CD8-positive, alpha-beta memory T cell (primary cell): ENCODE data around the gene RPA1. TPM values are rescaled to one million over a fixed set of nuclear protein-coding genes. Genes with fewer than 3 reads are reported as not detected.

Source experiments
- CTCF ChIA-PET: fragments of 350-600 bp; sonication (Branson Sonifier 250); formaldehyde crosslinking; loops from one replicate; lab custom pipeline; 2021; ENCODE audit warnings: antibody characterized with exemption; lab: Charles Lee
- POLR2A ChIA-PET: fragments of 350-600 bp; sonication (Branson Sonifier 250); formaldehyde crosslinking; loops from one replicate; lab custom pipeline; 2021; ENCODE audit warnings: antibody characterized with exemption; lab: Charles Lee
- DNase-seq, 5 donors: peaks; one replicate each; pipeline versions ENCODE4 v3.0.0 to v3.0.0-alpha.2; 2020 to 2022; ENCODE audit warnings: mixed read lengths in 1 of 5
- H3K27ac ChIP-seq: one replicate; pipeline ENCODE4 v1.7.0; 2013; ENCODE audit warnings: low read depth, mild to moderate bottlenecking, low read length, moderate library complexity
- H3K27me3 ChIP-seq: 2 replicates; pipeline ENCODE4 v1.7.0; 2013; ENCODE audit warnings: low read length, mild to moderate bottlenecking; ENCODE audit not compliant: insufficient read depth, poor library complexity, severe bottlenecking
- H3K36me3 ChIP-seq: 2 replicates; pipeline ENCODE4 v1.7.0; 2013; ENCODE audit warnings: mild to moderate bottlenecking, low read length, moderate library complexity; ENCODE audit not compliant: insufficient read depth
- H3K4me1 ChIP-seq: 2 replicates; pipeline ENCODE4 v1.7.0; 2013; ENCODE audit warnings: mild to moderate bottlenecking, low read length, moderate library complexity; ENCODE audit not compliant: insufficient read depth
- H3K4me3 ChIP-seq: 2 replicates; pipeline ENCODE4 v1.7.0; 2013; ENCODE audit warnings: mild to moderate bottlenecking, low read length
- H3K9me3 ChIP-seq: 2 replicates; pipeline ENCODE4 v1.7.0; 2013; ENCODE audit warnings: mild to moderate bottlenecking, low read length
- H3K27ac Mint-ChIP-seq, 8 donors: one replicate each; pipeline ENCODE4 v1.8.0; 2020 to 2021; ENCODE audit warnings: mixed read lengths in 8 of 8, mild to moderate bottlenecking in 6 of 8, inconsistent platforms in 3 of 8, moderate library complexity in 3 of 8
- H3K27me3 Mint-ChIP-seq, 2 donors: one replicate each; pipeline ENCODE4 v1.8.0; 2020 to 2021; ENCODE audit warnings: mixed read lengths in 2 of 2, mild to moderate bottlenecking in 1 of 2, moderate library complexity in 1 of 2
- H3K36me3 Mint-ChIP-seq, 3 donors: one replicate each; pipeline ENCODE4 v1.8.0; 2020 to 2021; ENCODE audit warnings: mixed read lengths in 3 of 3, inconsistent platforms in 1 of 3, mild to moderate bottlenecking in 1 of 3
- H3K4me1 Mint-ChIP-seq, 3 donors: one replicate each; pipeline ENCODE4 v1.8.0; 2020 to 2021; ENCODE audit warnings: mixed read lengths in 3 of 3, inconsistent platforms in 1 of 3, mild to moderate bottlenecking in 1 of 3
- H3K4me3 Mint-ChIP-seq, 7 donors: one replicate each; pipeline ENCODE4 v1.8.0; 2020 to 2021; ENCODE audit warnings: mixed read lengths in 7 of 7, mild to moderate bottlenecking in 6 of 7, moderate library complexity in 4 of 7, inconsistent platforms in 2 of 7
- H3K9me3 Mint-ChIP-seq, 5 donors: one replicate each; pipeline ENCODE4 v1.8.0; 2020 to 2022; ENCODE audit warnings: mixed read lengths in 5 of 5, mild to moderate bottlenecking in 3 of 5, moderate library complexity in 2 of 5, inconsistent platforms in 1 of 5
- polyA plus RNA-seq: library from polyadenylated mRNA; unstranded; fragments of 300-500 nt; fragmentation: Illumina TruSeq; gene quantifications from one replicate; pipeline ENCODE4 v1.2.3, GENCODE V29; 2021
- total RNA-seq, 2 experiments: library from RNA; stranded (reverse); gene quantifications; one replicate each; pipeline ENCODE4 v1.2.3, GENCODE V29; 2021

RPA1 gene
- total and polyA plus RNA-seq, 3 experiments from 2014 or later, result 92.3 to 192 (median 168) TPM

- Mint-ChIP-seq H3K9me3 (no peaks in the 10 kb centered on the region), H3K4me3 (no peak overlapping the region), H3K27me3 (peaks cover 28 to 47% of the 10 kb centered on the region in 2 donors), H3K27ac (no peak overlapping the region), H3K36me3 (no peaks in the 10 kb centered on the region), H3K4me1 (peaks cover 2 to 6% (median 5%) of the 10 kb centered on the region in 3 donors)
- ChIA-PET CTCF (interaction anchor here (1.0 kb wide), 1 partner anchor 22 kb away, joined by 3 read pairs; no protein-coding TSS in a partner anchor), POLR2A (no interaction called here)
- DNase-seq, result no peak
- Histone ChIP-seq H3K27ac (no peak overlapping the region), H3K27me3 (peaks cover 15% of the 10 kb centered on the region), H3K4me1 (peaks cover 3% of the 10 kb centered on the region), H3K9me3 (no peaks in the 10 kb centered on the region), H3K36me3 (no peaks in the 10 kb centered on the region), H3K4me3 (no peak overlapping the region)
These were observed 83.9 kb downstream of the RPA1 start for GRCh38 chr17:1913702-1914101.

GRCh38 chr17:1914661-1915083 lies 84.9 kb downstream of the RPA1 start:
- Mint-ChIP-seq H3K27me3 (peaks cover 18 to 37% of the 10 kb centered on the region in 2 donors), H3K9me3 (no peaks in the 10 kb centered on the region), H3K27ac (no peak overlapping the region), H3K36me3 (no peaks in the 10 kb centered on the region), H3K4me1 (no peaks in the 10 kb centered on the region), H3K4me3 (no peak overlapping the region)
- CTCF ChIA-PET, result interaction anchor here (1.0 kb wide), 1 partner anchor 23 kb away, joined by 3 read pairs; no protein-coding TSS in a partner anchor
- H3K27me3 ChIP-seq, result peaks cover 12% of the 10 kb centered on the region
- no peak overlapping the region for H3K4me3 ChIP-seq
- no peaks in the 10 kb centered on the region for H3K4me1 ChIP-seq
- no peak overlapping the region for H3K27ac ChIP-seq
- DNase-seq, result no peak
- no peaks in the 10 kb centered on the region for H3K36me3 ChIP-seq
- POLR2A ChIA-PET, result no interaction called here
- no peaks in the 10 kb centered on the region for H3K9me3 ChIP-seq

GRCh38 chr17:1915889-1916288 lies 86.1 kb downstream of the RPA1 start:
- CTCF ChIA-PET, result no interaction called here
- Histone ChIP-seq H3K4me1 (no peaks in the 10 kb centered on the region), H3K4me3 (no peak overlapping the region), H3K27me3 (peaks cover 5% of the 10 kb centered on the region), H3K36me3 (no peaks in the 10 kb centered on the region), H3K9me3 (no peaks in the 10 kb centered on the region), H3K27ac (no peak overlapping the region)
- POLR2A ChIA-PET, result no interaction called here
- Mint-ChIP-seq H3K4me3 (no peak overlapping the region), H3K4me1 (no peaks in the 10 kb centered on the region), H3K27me3 (peaks cover 16 to 28% of the 10 kb centered on the region in 2 donors), H3K36me3 (no peaks in the 10 kb centered on the region), H3K27ac (peak overlapping the region in 1 of 8 donors; percentile 34), H3K9me3 (no peaks in the 10 kb centered on the region)
- no peak for DNase-seq

GRCh38 chr17:1916316-1916715 lies 86.5 kb downstream of the RPA1 start:
- Histone ChIP-seq H3K27ac (no peak overlapping the region), H3K36me3 (no peaks in the 10 kb centered on the region), H3K4me3 (no peak overlapping the region), H3K4me1 (no peaks in the 10 kb centered on the region), H3K9me3 (no peaks in the 10 kb centered on the region), H3K27me3 (peaks cover 5% of the 10 kb centered on the region)
- Mint-ChIP-seq H3K9me3 (no peaks in the 10 kb centered on the region), H3K4me1 (no peaks in the 10 kb centered on the region), H3K4me3 (no peak overlapping the region), H3K27me3 (peaks cover 16 to 27% of the 10 kb centered on the region in 2 donors), H3K27ac (peak overlapping the region in 1 of 8 donors; percentile 34), H3K36me3 (no peaks in the 10 kb centered on the region)
- ChIA-PET CTCF (no interaction called here), POLR2A (no interaction called here)
- DNase-seq, result no peak

- Histone ChIP-seq H3K36me3 (no peaks in the 10 kb centered on the region), H3K9me3 (no peaks in the 10 kb centered on the region), H3K27ac (no peak overlapping the region), H3K27me3 (peaks cover 4% of the 10 kb centered on the region), H3K4me1 (no peaks in the 10 kb centered on the region), H3K4me3 (no peak overlapping the region)
- H3K4me3 Mint-ChIP-seq, result no peak overlapping the region
- H3K9me3 Mint-ChIP-seq, result no peaks in the 10 kb centered on the region
- no peak overlapping the region for H3K27ac Mint-ChIP-seq
- POLR2A ChIA-PET, result no interaction called here
- H3K36me3 Mint-ChIP-seq, result no peaks in the 10 kb centered on the region
- CTCF ChIA-PET, result no interaction called here
- no peak for DNase-seq
- no peaks in the 10 kb centered on the region for H3K4me1 Mint-ChIP-seq
- H3K27me3 Mint-ChIP-seq, result peaks cover 13 to 19% of the 10 kb centered on the region in 2 donors
These were observed 87.3 kb downstream of the RPA1 start for GRCh38 chr17:1916963-1917715.

GRCh38 chr17:1918346-1919162 lies 88.7 kb downstream of the RPA1 start:
- no peaks in the 10 kb centered on the region for H3K9me3 ChIP-seq
- Mint-ChIP-seq H3K9me3 (no peaks in the 10 kb centered on the region), H3K4me3 (no peak overlapping the region), H3K27ac (no peak overlapping the region), H3K27me3 (peaks cover 10% of the 10 kb centered on the region in 2 donors), H3K36me3 (no peaks in the 10 kb centered on the region), H3K4me1 (no peaks in the 10 kb centered on the region)
- no peaks in the 10 kb centered on the region for H3K4me1 ChIP-seq
- ChIA-PET CTCF (interaction anchor here (1.8 kb wide), 1 partner anchor 9 kb away, joined by 6 read pairs; no protein-coding TSS in a partner anchor), POLR2A (no interaction called here)
- H3K36me3 ChIP-seq, result no peaks in the 10 kb centered on the region
- H3K4me3 ChIP-seq, result no peak overlapping the region
- DNase-seq, result no peak
- no peak overlapping the region for H3K27ac ChIP-seq
- H3K27me3 ChIP-seq, result no peaks in the 10 kb centered on the region

GRCh38 chr17:1919201-1919600 lies 89.4 kb downstream of the RPA1 start:
- no peak for DNase-seq
- no peaks in the 10 kb centered on the region for H3K4me1 ChIP-seq
- no peak overlapping the region for H3K4me3 ChIP-seq
- Mint-ChIP-seq H3K9me3 (no peaks in the 10 kb centered on the region), H3K4me1 (no peaks in the 10 kb centered on the region), H3K27me3 (peaks cover 8 to 10% of the 10 kb centered on the region in 2 donors), H3K27ac (no peak overlapping the region), H3K36me3 (no peaks in the 10 kb centered on the region), H3K4me3 (no peak overlapping the region)
- CTCF ChIA-PET, result interaction anchor here (1.8 kb wide), 1 partner anchor 10 kb away, joined by 6 read pairs; no protein-coding TSS in a partner anchor
- no peak overlapping the region for H3K27ac ChIP-seq
- POLR2A ChIA-PET, result no interaction called here
- no peaks in the 10 kb centered on the region for H3K9me3 ChIP-seq
- H3K36me3 ChIP-seq, result no peaks in the 10 kb centered on the region
- H3K27me3 ChIP-seq, result no peaks in the 10 kb centered on the region

GRCh38 chr17:1920948-1921351 lies 91.1 kb downstream of the RPA1 start:
- no peak for DNase-seq
- Histone ChIP-seq H3K9me3 (no peaks in the 10 kb centered on the region), H3K27ac (no peak overlapping the region), H3K27me3 (no peaks in the 10 kb centered on the region), H3K36me3 (no peaks in the 10 kb centered on the region), H3K4me1 (no peaks in the 10 kb centered on the region), H3K4me3 (no peak overlapping the region)
- Mint-ChIP-seq H3K27ac (no peak overlapping the region), H3K4me1 (no peaks in the 10 kb centered on the region), H3K4me3 (no peak overlapping the region), H3K36me3 (no peaks in the 10 kb centered on the region), H3K27me3 (peaks cover 3 to 6% of the 10 kb centered on the region in 2 donors), H3K9me3 (no peaks in the 10 kb centered on the region)
- CTCF ChIA-PET, result no interaction called here
- POLR2A ChIA-PET, result no interaction called here
